ENCODE data around the gene IRF7. TPM values are rescaled to one million over a fixed set of nuclear protein-coding genes. Genes with fewer than 3 reads are reported as not detected.
A peak's percentile ranks its signal among the peaks of the same experiment; 100 is the strongest.

The IRF7 gene
- total and polyA plus RNA-seq, 12 donors, result 4.5 to 48.4 (median 11.4) TPM

GRCh38 chr11:614021-614622, 1.6 kb downstream of the IRF7 start:
- Histone ChIP-seq H3K27me3 (no peaks in the 10 kb centered on the region), H3K4me3 (peak overlapping the region in 9 of 10 donors; percentile 57 to 86 (median 77)), H3K27ac (peak overlapping the region in 9 of 10 donors; percentile 74 to 99 (median 97)), H3K4me1 (peaks cover 13 to 40% (median 25%) of the 10 kb centered on the region in 9 donors), H3K9me3 (no peaks in the 10 kb centered on the region), H3K36me3 (peaks cover 0 to 61% (median 38%) of the 10 kb centered on the region in 9 donors)
- TF ChIP-seq CTCF (IDR thresholded peaks at IDR 0.05), result no peak
- intact Hi-C loops (cut with DNase I), result loop anchor here in 2 of 10 donors (2.0 to 5.0 kb wide), 2 partner anchors 37 kb away; partner anchors contain the start of gene PHRF1 (in 2 of the 2)
- ATAC-seq, result no peak
- 75 to 76% methylated on average over 12 to 14 of the region's 14 CpGs for WGBS, 2 donors
- no peak for DNase-seq

GRCh38 chr11:613369-613968, 2.3 kb downstream of the IRF7 start:
- peaks cover 0 to 68% (median 45%) of the 10 kb centered on the region in 9 donors for H3K36me3 ChIP-seq

GRCh38 chr11:612961-613300, 2.8 kb downstream of the IRF7 start:
- Histone ChIP-seq H3K9me3 (no peaks in the 10 kb centered on the region), H3K27me3 (no peaks in the 10 kb centered on the region), H3K27ac (peak overlapping the region in 5 of 10 donors; percentile 19 to 98 (median 64)), H3K36me3 (peaks cover 0 to 72% (median 47%) of the 10 kb centered on the region in 9 donors), H3K4me1 (peaks cover 13 to 52% (median 35%) of the 10 kb centered on the region in 9 donors), H3K4me3 (no peak overlapping the region)
- no peak for ATAC-seq
- no peak for TF ChIP-seq CTCF (IDR thresholded peaks at IDR 0.05)
- WGBS, 2 donors, result 93 to 95% methylated on average over 10 of the region's 10 CpGs
- intact Hi-C loops (cut with DNase I), result loop anchor here in 1 of 10 donors (5.0 kb wide), 1 partner anchor 36 kb away; the partner anchor contains the start of gene PHRF1
- no peak for DNase-seq

More at GRCh38 chr11:613369-613968, 2.3 kb downstream of the IRF7 start:
- intact Hi-C loops (cut with DNase I), result loop anchor here in 1 of 10 donors (5.0 kb wide), 1 partner anchor 36 kb away; the partner anchor contains the start of gene PHRF1
- DNase-seq (peak; percentile 57 to 61), ATAC-seq (peak in 5 of 8 donors; percentile 0 to 17 (median 1))
- 64 to 70% methylated on average over 32 to 36 of the region's 36 CpGs for WGBS, 2 donors
- peak overlapping the region in 3 of 10 donors; percentile 67 to 85 (median 69) for H3K4me3 ChIP-seq
- TF ChIP-seq CTCF (IDR thresholded peaks at IDR 0.05), result no peak
- no peaks in the 10 kb centered on the region for H3K27me3 ChIP-seq
- H3K9me3 ChIP-seq, result no peaks in the 10 kb centered on the region
- peak overlapping the region in 8 of 10 donors; percentile 64 to 98 (median 96) for H3K27ac ChIP-seq
- H3K4me1 ChIP-seq, result peaks cover 13 to 47% (median 32%) of the 10 kb centered on the region in 9 donors

- Histone ChIP-seq H3K36me3 (peaks cover 0 to 77% (median 53%) of the 10 kb centered on the region in 9 donors), H3K27ac (peak overlapping the region in 4 of 10 donors; percentile 19 to 98 (median 80)), H3K4me1 (peaks cover 13 to 56% (median 36%) of the 10 kb centered on the region in 9 donors), H3K4me3 (no peak overlapping the region), H3K27me3 (no peaks in the 10 kb centered on the region), H3K9me3 (no peaks in the 10 kb centered on the region)
- no peak for TF ChIP-seq CTCF (IDR thresholded peaks at IDR 0.05)
- intact Hi-C loops (cut with DNase I), result loop anchor here in 1 of 10 donors (5.0 kb wide), 1 partner anchor 35 kb away; the partner anchor contains the start of gene PHRF1
- DNase-seq (no peak), ATAC-seq (no peak)
- 67 to 77% methylated on average over 27 of the region's 27 CpGs for WGBS, 2 donors
Observed at GRCh38 chr11:612201-612960, 3.4 kb downstream of the IRF7 start.
